GM12873 (cell line): ENCODE results near the gene SH3GL2.

ENCODE experiments used
- CTCF ChIP-seq: IDR thresholded peaks from 2 replicates; pipeline ENCODE4 v1.5.1; 2012; ENCODE audit warnings: low read depth, mild to moderate bottlenecking, moderate library complexity, low read length, control low read depth; ENCODE audit not compliant: insufficient read depth; ENCODE audit errors: missing control alignments

SH3GL2 gene

GRCh38 chr9:17556255-17556654 is 22.6 kb upstream of the SH3GL2 start:
- no peak for TF ChIP-seq CTCF

- TF ChIP-seq CTCF = no peak
These were observed 21.9 kb upstream of the SH3GL2 start for GRCh38 chr9:17556935-17557334.

GRCh38 chr9:17571825-17572224 is 7.0 kb upstream of the SH3GL2 start:
- no peak for TF ChIP-seq CTCF

GRCh38 chr9:17574342-17574741 is 4.5 kb upstream of the SH3GL2 start:
- TF ChIP-seq CTCF = no peak

- no peak for TF ChIP-seq CTCF
These were observed 322 bp upstream of the SH3GL2 start for GRCh38 chr9:17578577-17578910.

- TF ChIP-seq CTCF = no peak
These were observed 1.3 kb downstream of the SH3GL2 start for GRCh38 chr9:17580119-17580518.

- no peak for TF ChIP-seq CTCF
These were observed 8.2 kb downstream of the SH3GL2 start for GRCh38 chr9:17587113-17587512.

GRCh38 chr9:17588395-17588794 is 9.5 kb downstream of the SH3GL2 start:
- TF ChIP-seq CTCF = no peak
